PC-9 (cell line): Measurements from ENCODE around the gene WAPL.

ENCODE experiments used
- EZH2 ChIP-seq: fragments of 200-600 bp; sonication (generic); IDR thresholded peaks from 2 replicates; pipeline ENCODE4 v1.8.0; 2017; ENCODE audit warnings: antibody characterized with exemption, low read depth
- TF ChIP-seq, protein P1 (sequence below): fragments of 200-600 bp; sonication (generic); conservative IDR thresholded peaks from 2 replicates; pipeline ENCODE4 v1.6.1; 2017; ENCODE audit warnings: mixed run types, antibody characterized with exemption, mild to moderate bottlenecking, moderate library complexity

DNA sequence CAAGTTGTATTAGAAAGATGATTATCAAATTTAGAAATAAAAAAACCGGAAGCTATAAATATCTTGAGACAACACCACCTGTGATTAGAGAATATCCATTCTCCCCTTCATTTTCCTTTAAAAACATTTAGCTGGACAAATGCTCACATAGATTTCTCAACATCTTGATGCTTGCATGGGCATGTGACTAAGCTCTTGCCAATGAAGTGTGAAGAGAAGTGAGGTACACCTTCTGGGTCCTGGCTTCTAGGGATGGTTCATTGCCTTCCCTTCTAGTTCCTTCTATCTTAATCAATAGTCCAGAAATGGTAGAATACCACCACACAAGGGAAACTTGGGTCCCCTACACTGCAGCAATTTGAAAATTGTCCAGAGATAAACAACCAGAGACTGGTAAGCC is 41.0 kb downstream of the WAPL start:
- no peak for TF ChIP-seq EZH2
- TF ChIP-seq, protein P1, sequence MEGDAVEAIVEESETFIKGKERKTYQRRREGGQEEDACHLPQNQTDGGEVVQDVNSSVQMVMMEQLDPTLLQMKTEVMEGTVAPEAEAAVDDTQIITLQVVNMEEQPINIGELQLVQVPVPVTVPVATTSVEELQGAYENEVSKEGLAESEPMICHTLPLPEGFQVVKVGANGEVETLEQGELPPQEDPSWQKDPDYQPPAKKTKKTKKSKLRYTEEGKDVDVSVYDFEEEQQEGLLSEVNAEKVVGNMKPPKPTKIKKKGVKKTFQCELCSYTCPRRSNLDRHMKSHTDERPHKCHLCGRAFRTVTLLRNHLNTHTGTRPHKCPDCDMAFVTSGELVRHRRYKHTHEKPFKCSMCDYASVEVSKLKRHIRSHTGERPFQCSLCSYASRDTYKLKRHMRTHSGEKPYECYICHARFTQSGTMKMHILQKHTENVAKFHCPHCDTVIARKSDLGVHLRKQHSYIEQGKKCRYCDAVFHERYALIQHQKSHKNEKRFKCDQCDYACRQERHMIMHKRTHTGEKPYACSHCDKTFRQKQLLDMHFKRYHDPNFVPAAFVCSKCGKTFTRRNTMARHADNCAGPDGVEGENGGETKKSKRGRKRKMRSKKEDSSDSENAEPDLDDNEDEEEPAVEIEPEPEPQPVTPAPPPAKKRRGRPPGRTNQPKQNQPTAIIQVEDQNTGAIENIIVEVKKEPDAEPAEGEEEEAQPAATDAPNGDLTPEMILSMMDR = no peak
